ENCODE results near the gene SEMA6A. TPM values are rescaled to one million over a fixed set of nuclear protein-coding genes. Genes with fewer than 3 reads are reported as not detected.

Gene SEMA6A
- total RNA-seq, 4 donors from 2014 or later, result 37.1 to 121 (median 111) TPM

GRCh38 chr5:116581910-116582309 lies 7.3 kb upstream of the SEMA6A start:
- no peak overlapping the region for H3K4me3 ChIP-seq
- DNase-seq, result no peak
- H3K27me3 ChIP-seq, result no peaks in the 10 kb centered on the region
- TF ChIP-seq CTCF (IDR thresholded peaks at IDR 0.05) (no peak), POLR2A (IDR thresholded peaks at IDR 0.05) (no peak)
- no peaks in the 10 kb centered on the region for H3K9me3 ChIP-seq
- H3K27ac ChIP-seq, result no peak overlapping the region
- H3K36me3 ChIP-seq, result no peaks in the 10 kb centered on the region
- no peaks in the 10 kb centered on the region for H3K4me1 ChIP-seq

- no peaks in the 10 kb centered on the region for H3K27me3 ChIP-seq
- no peak overlapping the region for H3K4me3 ChIP-seq
- no peaks in the 10 kb centered on the region for H3K9me3 ChIP-seq
- peaks cover 0 to 4% (median under 1%) of the 10 kb centered on the region in 4 donors for H3K4me1 ChIP-seq
- DNase-seq, result no peak
- no peaks in the 10 kb centered on the region for H3K36me3 ChIP-seq
- H3K27ac ChIP-seq, result no peak overlapping the region
- TF ChIP-seq POLR2A (IDR thresholded peaks at IDR 0.05) (no peak), CTCF (IDR thresholded peaks at IDR 0.05) (no peak)
Observed at GRCh38 chr5:116579144-116579543, 4.5 kb upstream of the SEMA6A start.

GRCh38 chr5:116578676-116579075 lies 4.1 kb upstream of the SEMA6A start:
- no peak for TF ChIP-seq CTCF (IDR thresholded peaks at IDR 0.05)
- TF ChIP-seq POLR2A (IDR thresholded peaks at IDR 0.05), result no peak
- Histone ChIP-seq H3K27ac (no peak overlapping the region), H3K4me3 (no peak overlapping the region), H3K36me3 (no peaks in the 10 kb centered on the region), H3K4me1 (peaks cover 0 to 5% (median 4%) of the 10 kb centered on the region in 4 donors), H3K9me3 (no peaks in the 10 kb centered on the region), H3K27me3 (no peaks in the 10 kb centered on the region)
- DNase-seq, result no peak

GRCh38 chr5:116577064-116577788 lies 2.6 kb upstream of the SEMA6A start:
- peaks cover 0 to 10% (median 6%) of the 10 kb centered on the region in 4 donors for H3K4me1 ChIP-seq
- DNase-seq, result no peak
- H3K4me3 ChIP-seq, result no peak overlapping the region
- TF ChIP-seq POLR2A (IDR thresholded peaks at IDR 0.05), result no peak
- TF ChIP-seq CTCF (IDR thresholded peaks at IDR 0.05), result no peak
- H3K27ac ChIP-seq, result no peak overlapping the region
- no peaks in the 10 kb centered on the region for H3K36me3 ChIP-seq
- no peaks in the 10 kb centered on the region for H3K9me3 ChIP-seq
- H3K27me3 ChIP-seq, result no peaks in the 10 kb centered on the region

- no peaks in the 10 kb centered on the region for H3K27me3 ChIP-seq
- DNase-seq, result peak; percentile 30 to 80 (median 73)
- peak overlapping the region; percentile 52 to 79 (median 66) for H3K4me3 ChIP-seq
- TF ChIP-seq POLR2A (IDR thresholded peaks at IDR 0.05), result no peak
- TF ChIP-seq CTCF (IDR thresholded peaks at IDR 0.05), result peak; percentile 32 to 79 (median 70)
- H3K9me3 ChIP-seq, result no peaks in the 10 kb centered on the region
- H3K4me1 ChIP-seq, result peaks cover 0 to 10% (median 6%) of the 10 kb centered on the region in 4 donors
- peak overlapping the region in 3 of 4 donors; percentile 38 to 87 (median 59) for H3K27ac ChIP-seq
- H3K36me3 ChIP-seq, result no peaks in the 10 kb centered on the region
Observed at GRCh38 chr5:116576053-116576713, 1.6 kb upstream of the SEMA6A start.

Data from Peyer's patch (tissue), 4 donors.